NB4 (cell line): ENCODE data around the gene S100PBP.

Source experiments
- POLR2A ChIP-seq: IDR thresholded peaks from 2 replicates; pipeline ENCODE4 v1.6.1; 2011; ENCODE audit warnings: mild to moderate bottlenecking; ENCODE audit not compliant: insufficient read length; ENCODE audit errors: extremely low read depth
- TF ChIP-seq, protein P1 (sequence below): IDR thresholded peaks from one replicate; pipeline ENCODE4 v1.5.1; 2012; ENCODE audit warnings: low read depth, low read length

GRCh38 chr1:32887623-32888022 lies 70.2 kb downstream of the S100PBP start:
- TF ChIP-seq, protein P1, sequence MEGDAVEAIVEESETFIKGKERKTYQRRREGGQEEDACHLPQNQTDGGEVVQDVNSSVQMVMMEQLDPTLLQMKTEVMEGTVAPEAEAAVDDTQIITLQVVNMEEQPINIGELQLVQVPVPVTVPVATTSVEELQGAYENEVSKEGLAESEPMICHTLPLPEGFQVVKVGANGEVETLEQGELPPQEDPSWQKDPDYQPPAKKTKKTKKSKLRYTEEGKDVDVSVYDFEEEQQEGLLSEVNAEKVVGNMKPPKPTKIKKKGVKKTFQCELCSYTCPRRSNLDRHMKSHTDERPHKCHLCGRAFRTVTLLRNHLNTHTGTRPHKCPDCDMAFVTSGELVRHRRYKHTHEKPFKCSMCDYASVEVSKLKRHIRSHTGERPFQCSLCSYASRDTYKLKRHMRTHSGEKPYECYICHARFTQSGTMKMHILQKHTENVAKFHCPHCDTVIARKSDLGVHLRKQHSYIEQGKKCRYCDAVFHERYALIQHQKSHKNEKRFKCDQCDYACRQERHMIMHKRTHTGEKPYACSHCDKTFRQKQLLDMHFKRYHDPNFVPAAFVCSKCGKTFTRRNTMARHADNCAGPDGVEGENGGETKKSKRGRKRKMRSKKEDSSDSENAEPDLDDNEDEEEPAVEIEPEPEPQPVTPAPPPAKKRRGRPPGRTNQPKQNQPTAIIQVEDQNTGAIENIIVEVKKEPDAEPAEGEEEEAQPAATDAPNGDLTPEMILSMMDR = no peak
- TF ChIP-seq POLR2A = no peak
